ENCODE results near the gene CACNA1I.

DNA sequence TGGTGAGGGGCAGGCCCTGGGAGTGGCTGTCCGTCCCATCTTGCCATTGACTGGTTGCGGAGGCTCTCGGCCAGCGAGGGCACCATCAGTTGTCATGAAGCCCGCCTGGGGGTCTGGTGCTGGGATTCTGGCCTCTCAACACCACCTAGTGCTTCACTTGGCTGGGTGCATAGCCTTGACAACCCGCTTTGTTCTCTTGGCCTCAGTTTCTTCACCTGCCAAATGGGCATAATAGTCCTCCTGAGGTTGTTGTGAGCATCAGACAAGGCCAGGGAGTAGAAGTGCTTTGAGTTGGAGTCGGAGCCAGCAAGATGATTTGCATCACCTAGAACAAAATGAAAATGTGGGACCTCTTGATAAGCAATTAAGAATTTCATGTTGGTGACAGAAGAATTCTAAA, 1.5 kb upstream of the CACNA1I start:
- TF ChIP-seq, protein P1, sequence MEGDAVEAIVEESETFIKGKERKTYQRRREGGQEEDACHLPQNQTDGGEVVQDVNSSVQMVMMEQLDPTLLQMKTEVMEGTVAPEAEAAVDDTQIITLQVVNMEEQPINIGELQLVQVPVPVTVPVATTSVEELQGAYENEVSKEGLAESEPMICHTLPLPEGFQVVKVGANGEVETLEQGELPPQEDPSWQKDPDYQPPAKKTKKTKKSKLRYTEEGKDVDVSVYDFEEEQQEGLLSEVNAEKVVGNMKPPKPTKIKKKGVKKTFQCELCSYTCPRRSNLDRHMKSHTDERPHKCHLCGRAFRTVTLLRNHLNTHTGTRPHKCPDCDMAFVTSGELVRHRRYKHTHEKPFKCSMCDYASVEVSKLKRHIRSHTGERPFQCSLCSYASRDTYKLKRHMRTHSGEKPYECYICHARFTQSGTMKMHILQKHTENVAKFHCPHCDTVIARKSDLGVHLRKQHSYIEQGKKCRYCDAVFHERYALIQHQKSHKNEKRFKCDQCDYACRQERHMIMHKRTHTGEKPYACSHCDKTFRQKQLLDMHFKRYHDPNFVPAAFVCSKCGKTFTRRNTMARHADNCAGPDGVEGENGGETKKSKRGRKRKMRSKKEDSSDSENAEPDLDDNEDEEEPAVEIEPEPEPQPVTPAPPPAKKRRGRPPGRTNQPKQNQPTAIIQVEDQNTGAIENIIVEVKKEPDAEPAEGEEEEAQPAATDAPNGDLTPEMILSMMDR (conservative IDR thresholded peaks at IDR 0.05 in 1 of 2, IDR thresholded peaks at IDR 0.05 in 1 of 2; ENCODE audit: extremely low read depth in 1 of 2, insufficient read depth in 1 of 2, low read depth in 1 of 2, low read length in 2 of 2): no peak
- TF ChIP-seq EZH2 (IDR thresholded peaks at IDR 0.05; ENCODE audit: borderline replicate concordance, low read length): no peak

All from mammary epithelial cell (primary cell).